ENCODE results near the gene GPR101.

DNA sequence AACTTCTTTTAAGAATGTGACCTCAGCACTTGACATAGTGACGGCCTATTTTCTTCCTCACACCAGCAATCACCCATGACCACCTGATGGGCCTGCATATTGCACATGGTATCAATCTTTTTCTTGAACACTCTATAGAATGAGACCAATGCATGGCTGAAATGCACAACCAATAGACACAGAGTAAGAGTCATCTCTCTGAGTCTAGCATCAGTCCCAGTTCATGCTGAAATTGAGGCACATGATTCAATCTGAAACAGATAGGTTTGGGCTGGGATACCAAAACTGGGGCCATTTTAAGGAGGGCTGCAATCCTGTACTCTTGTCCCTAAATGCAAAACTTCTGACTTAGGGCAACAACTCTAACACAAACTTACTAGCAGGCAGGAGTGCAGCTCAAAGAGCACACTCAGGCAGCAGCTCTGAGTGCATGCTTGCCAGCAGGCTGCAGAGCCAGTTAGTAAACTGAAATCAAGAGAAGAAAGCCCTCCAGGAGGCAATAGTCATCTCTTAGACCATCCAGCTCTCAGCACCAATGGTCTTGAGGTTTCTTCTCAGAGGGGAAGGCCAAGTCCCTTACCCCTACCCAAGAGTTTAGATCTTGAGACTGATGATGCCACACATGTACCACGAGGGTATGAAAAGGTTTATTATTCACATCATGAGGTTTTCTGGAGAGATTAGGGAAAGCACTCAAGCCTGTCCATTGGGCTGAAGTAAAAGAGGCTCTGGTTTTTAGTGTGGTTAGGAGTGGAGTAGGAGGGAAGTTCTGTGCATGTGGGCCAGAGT lies 24.7 kb upstream of the GPR101 start:
- TF ChIP-seq CHD1 (IDR thresholded peaks at IDR 0.05; ENCODE audit: low read length) = no peak
- no peak for TF ChIP-seq SIX5 (IDR thresholded peaks at IDR 0.05; ENCODE audit: borderline replicate concordance in 1 of 2, insufficient read depth in 1 of 2, low read depth in 1 of 2, low read length in 2 of 2)
- TF ChIP-seq, protein P1, sequence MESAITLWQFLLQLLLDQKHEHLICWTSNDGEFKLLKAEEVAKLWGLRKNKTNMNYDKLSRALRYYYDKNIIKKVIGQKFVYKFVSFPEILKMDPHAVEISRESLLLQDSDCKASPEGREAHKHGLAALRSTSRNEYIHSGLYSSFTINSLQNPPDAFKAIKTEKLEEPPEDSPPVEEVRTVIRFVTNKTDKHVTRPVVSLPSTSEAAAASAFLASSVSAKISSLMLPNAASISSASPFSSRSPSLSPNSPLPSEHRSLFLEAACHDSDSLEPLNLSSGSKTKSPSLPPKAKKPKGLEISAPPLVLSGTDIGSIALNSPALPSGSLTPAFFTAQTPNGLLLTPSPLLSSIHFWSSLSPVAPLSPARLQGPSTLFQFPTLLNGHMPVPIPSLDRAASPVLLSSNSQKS (CRISPR knock-in tag; IDR thresholded peaks at IDR 0.05) = no peak
- TF ChIP-seq, protein P2, sequence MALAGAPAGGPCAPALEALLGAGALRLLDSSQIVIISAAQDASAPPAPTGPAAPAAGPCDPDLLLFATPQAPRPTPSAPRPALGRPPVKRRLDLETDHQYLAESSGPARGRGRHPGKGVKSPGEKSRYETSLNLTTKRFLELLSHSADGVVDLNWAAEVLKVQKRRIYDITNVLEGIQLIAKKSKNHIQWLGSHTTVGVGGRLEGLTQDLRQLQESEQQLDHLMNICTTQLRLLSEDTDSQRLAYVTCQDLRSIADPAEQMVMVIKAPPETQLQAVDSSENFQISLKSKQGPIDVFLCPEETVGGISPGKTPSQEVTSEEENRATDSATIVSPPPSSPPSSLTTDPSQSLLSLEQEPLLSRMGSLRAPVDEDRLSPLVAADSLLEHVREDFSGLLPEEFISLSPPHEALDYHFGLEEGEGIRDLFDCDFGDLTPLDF (CRISPR knock-in tag; IDR thresholded peaks at IDR 0.05) = no peak
- TF ChIP-seq EZH2 (IDR thresholded peaks at IDR 0.05; ENCODE audit: borderline replicate concordance, low read depth, low read length) = no peak
- TF ChIP-seq TEAD4 (IDR thresholded peaks at IDR 0.05; ENCODE audit: low read length) = no peak
- TF ChIP-seq TEAD4 (CRISPR knock-in tag; IDR thresholded peaks at IDR 0.05; ENCODE audit: borderline replicate concordance) = no peak
- no peak for TF ChIP-seq SMC3 (conservative IDR thresholded peaks at IDR 0.05; ENCODE audit: insufficient read depth, low read depth, low read length)
- no peak for TF ChIP-seq ZNF644 (tag; IDR thresholded peaks at IDR 0.05; ENCODE audit: low read depth)
- no peak for TF ChIP-seq ZFP36 (IDR thresholded peaks at IDR 0.05; ENCODE audit: low read depth, low read length, partially characterized antibody)
- no peak for TF ChIP-seq GTF3C2 (IDR thresholded peaks at IDR 0.05; ENCODE audit: borderline replicate concordance, extremely low read depth, insufficient read length)
- no peak for TF ChIP-seq TSHZ1 (CRISPR knock-in tag; IDR thresholded peaks at IDR 0.05)
- no peak for TF ChIP-seq ATF7 (IDR thresholded peaks at IDR 0.05)
